Bone marrow (tissue), 2 donors: ENCODE measurements around the gene CBFA2T2.
"Not testable (repeated sequence)": the region's sequence is repeated elsewhere in the genome, so short reads cannot be mapped to it uniquely, and the experiment has no call there.

Source experiments
- DNase-seq, 2 donors: peaks; one replicate each; lab custom pipeline; 2025; lab: John Stamatoyannopoulos, UW

CBFA2T2 gene

GRCh38 chr20:33624399-33624798, 134.5 kb downstream of the CBFA2T2 start:
- no peak for DNase-seq

GRCh38 chr20:33626190-33626589, 136.3 kb downstream of the CBFA2T2 start:
- no peak for DNase-seq

- no peak for DNase-seq
These were observed 137.8 kb downstream of the CBFA2T2 start for GRCh38 chr20:33627577-33628216.

- no peak for DNase-seq
These were observed 139.6 kb downstream of the CBFA2T2 start for GRCh38 chr20:33629533-33629932.

- DNase-seq, result no peak
These were observed 140.1 kb downstream of the CBFA2T2 start for GRCh38 chr20:33629979-33630378.

- DNase-seq, result no peak
These were observed 140.6 kb downstream of the CBFA2T2 start for GRCh38 chr20:33630507-33630906.

GRCh38 chr20:33631910-33632309, 142.0 kb downstream of the CBFA2T2 start:
- DNase-seq, result not testable (repeated sequence)

GRCh38 chr20:33635341-33635740, 145.4 kb downstream of the CBFA2T2 start:
- no peak for DNase-seq

- no peak for DNase-seq
These were observed 146.9 kb downstream of the CBFA2T2 start for GRCh38 chr20:33636776-33637175.

- DNase-seq, result no peak
These were observed 150.4 kb downstream of the CBFA2T2 start for GRCh38 chr20:33640287-33640686.

- no peak for DNase-seq
These were observed 154.6 kb downstream of the CBFA2T2 start for GRCh38 chr20:33644313-33645071.

GRCh38 chr20:33645072-33645358, 155.1 kb downstream of the CBFA2T2 start:
- DNase-seq, result no peak

GRCh38 chr20:33645396-33645795, 155.5 kb downstream of the CBFA2T2 start:
- no peak for DNase-seq

GRCh38 chr20:33646191-33646590, 156.3 kb downstream of the CBFA2T2 start:
- DNase-seq, result no peak

- DNase-seq, result not testable (repeated sequence)
These were observed 157.2 kb downstream of the CBFA2T2 start for GRCh38 chr20:33646959-33647602.

- DNase-seq, result no peak
These were observed 157.9 kb downstream of the CBFA2T2 start for GRCh38 chr20:33647603-33648395.

- DNase-seq, result no peak
These were observed 158.6 kb downstream of the CBFA2T2 start for GRCh38 chr20:33648396-33649004.

GRCh38 chr20:33649201-33649681, 159.3 kb downstream of the CBFA2T2 start:
- DNase-seq, result no peak

GRCh38 chr20:33650111-33650752, 160.3 kb downstream of the CBFA2T2 start:
- no peak for DNase-seq

- DNase-seq, result no peak
These were observed 161.1 kb downstream of the CBFA2T2 start for GRCh38 chr20:33650753-33651561.
